ENCODE results near the gene RNF168. TPM values are rescaled to one million over a fixed set of nuclear protein-coding genes. Genes with fewer than 3 reads are reported as not detected.
A peak's percentile ranks its signal among the peaks of the same experiment; 100 is the strongest.
"Not testable (repeated sequence)": the region's sequence is repeated elsewhere in the genome, so short reads cannot be mapped to it uniquely, and the experiment has no call there.

RNF168 gene
- polyA plus RNA-seq, 1 experiment, result 4.1 TPM

GRCh38 chr3:196531418-196531817 is 27.9 kb upstream of the RNF168 start:
- ChIA-PET POLR2A (no interaction called here), CTCF (no interaction called here)
- Histone ChIP-seq H3K4me3 (ENCODE audit: low read depth, low read length) (no peak overlapping the region), H3K9me3 (ENCODE audit: control insufficient read depth, insufficient read depth, low read length) (no peaks in the 10 kb centered on the region; the same call in 1 of the 2 replicates), H3K27me3 (ENCODE audit: control insufficient read depth, insufficient read depth, low read length) (no peaks in the 10 kb centered on the region), H3K27ac (ENCODE audit: low read depth, low read length) (no peak overlapping the region)
- TF ChIP-seq CTCF (IDR thresholded peaks at IDR 0.05; ENCODE audit: low read depth, low read length), result no peak
- no peak for DNase-seq (ENCODE audit: low read depth, low spot score)

- ChIA-PET POLR2A (interaction anchor here (0.5 to 1.2 kb wide), 4 partner anchors 25 to 266 kb away, joined by 3 to 7 read pairs (median 4); partner anchors contain the start of genes FBXO45, RNF168 and WDR53), CTCF (interaction anchor here (0.5 to 2.2 kb wide), 35 partner anchors 10 to 435 kb away, joined by 3 to 15 read pairs (median 4); partner anchors contain the start of gene SMCO1)
- Histone ChIP-seq H3K9me3 (ENCODE audit: control insufficient read depth, insufficient read depth, low read length) (no peaks in the 10 kb centered on the region), H3K27ac (ENCODE audit: low read depth, low read length) (peak overlapping the region; percentile 31), H3K27me3 (ENCODE audit: control insufficient read depth, insufficient read depth, low read length) (no peaks in the 10 kb centered on the region), H3K4me3 (ENCODE audit: low read depth, low read length) (peak overlapping the region; percentile 55)
- no peak for DNase-seq (ENCODE audit: low read depth, low spot score)
- peak; percentile 64 for TF ChIP-seq CTCF (IDR thresholded peaks at IDR 0.05; ENCODE audit: low read depth, low read length)
Observed at GRCh38 chr3:196528639-196529233, 25.2 kb upstream of the RNF168 start.

- ChIA-PET CTCF (interaction anchor here (1.6 kb wide), 1 partner anchor 15 kb away, joined by 4 read pairs; no protein-coding TSS in a partner anchor), POLR2A (no interaction called here)
- Histone ChIP-seq H3K4me3 (ENCODE audit: low read depth, low read length) (no peak overlapping the region), H3K27me3 (ENCODE audit: control insufficient read depth, insufficient read depth, low read length) (no peaks in the 10 kb centered on the region), H3K27ac (ENCODE audit: low read depth, low read length) (no peak overlapping the region), H3K9me3 (ENCODE audit: control insufficient read depth, insufficient read depth, low read length) (peaks cover 20% of the 10 kb centered on the region)
- no peak for DNase-seq (ENCODE audit: low read depth, low spot score)
- TF ChIP-seq CTCF (IDR thresholded peaks at IDR 0.05; ENCODE audit: low read depth, low read length), result no peak
Observed at GRCh38 chr3:196525141-196525540, 21.6 kb upstream of the RNF168 start.

GRCh38 chr3:196524527-196524926 is 21.0 kb upstream of the RNF168 start:
- H3K27ac ChIP-seq (ENCODE audit: low read depth, low read length), result no peak overlapping the region
- peaks cover 26% of the 10 kb centered on the region for H3K9me3 ChIP-seq (ENCODE audit: control insufficient read depth, insufficient read depth, low read length)
- no peak overlapping the region for H3K4me3 ChIP-seq (ENCODE audit: low read depth, low read length)
- no peak for DNase-seq (ENCODE audit: low read depth, low spot score)
- POLR2A ChIA-PET, result interaction anchor here (0.6 kb wide), 1 partner anchor 125 kb away, joined by 3 read pairs; no protein-coding TSS in a partner anchor
- 0 out of 2 replicates have a peak, but pooled peaks have one; percentile 11 for TF ChIP-seq CTCF (IDR thresholded peaks at IDR 0.05; ENCODE audit: low read depth, low read length)
- CTCF ChIA-PET, result interaction anchor here (0.7 to 1.6 kb wide), 5 partner anchors 10 to 294 kb away, joined by 3 to 6 read pairs (median 3); no protein-coding TSS in a partner anchor
- H3K27me3 ChIP-seq (ENCODE audit: control insufficient read depth, insufficient read depth, low read length), result no peaks in the 10 kb centered on the region

- ChIA-PET POLR2A (interaction anchor here (0.6 kb wide), 1 partner anchor 124 kb away, joined by 3 read pairs; no protein-coding TSS in a partner anchor), CTCF (interaction anchor here (0.7 to 1.6 kb wide), 6 partner anchors 10 to 498 kb away, joined by 3 to 6 read pairs (median 3); no protein-coding TSS in a partner anchor)
- no peak for DNase-seq (ENCODE audit: low read depth, low spot score)
- TF ChIP-seq CTCF (IDR thresholded peaks at IDR 0.05; ENCODE audit: low read depth, low read length), result no peak
- no peak overlapping the region for H3K27ac ChIP-seq (ENCODE audit: low read depth, low read length)
- H3K9me3 ChIP-seq (ENCODE audit: control insufficient read depth, insufficient read depth, low read length), result peaks cover 31% of the 10 kb centered on the region
- no peaks in the 10 kb centered on the region for H3K27me3 ChIP-seq (ENCODE audit: control insufficient read depth, insufficient read depth, low read length)
- no peak overlapping the region for H3K4me3 ChIP-seq (ENCODE audit: low read depth, low read length)
Observed at GRCh38 chr3:196523841-196524240, 20.3 kb upstream of the RNF168 start.

- POLR2A ChIA-PET; DNase-seq (ENCODE audit: low read depth, low spot score): not testable (repeated sequence)
- CTCF ChIA-PET, result interaction anchor here (1.0 to 2.0 kb wide), 2 partner anchors 268 to 495 kb away, joined by 3 to 19 read pairs; no protein-coding TSS in a partner anchor
Observed at GRCh38 chr3:196521291-196521690, 17.7 kb upstream of the RNF168 start.

More at GRCh38 chr3:196521291-196521690, 17.7 kb upstream of the RNF168 start:
- H3K9me3 ChIP-seq (ENCODE audit: control insufficient read depth, insufficient read depth, low read length), result peaks cover 42% of the 10 kb centered on the region
- H3K4me3 ChIP-seq (ENCODE audit: low read depth, low read length); H3K27me3 ChIP-seq (ENCODE audit: control insufficient read depth, insufficient read depth, low read length); H3K27ac ChIP-seq (ENCODE audit: low read depth, low read length): not testable (repeated sequence)

All from AG04450 (cell line).